Measurements from ENCODE around the gene DOCK9. TPM values are rescaled to one million over a fixed set of nuclear protein-coding genes. Genes with fewer than 3 reads are reported as not detected.

The DOCK9 gene
- total RNA-seq, 1 donor from 2014 or later: 170 TPM

GRCh38 chr13:98843482-98843877 lies 134.4 kb downstream of the DOCK9 start:
- intact Hi-C loops (cut with DNase I): no loop called here
- TF ChIP-seq CTCF (IDR thresholded peaks at IDR 0.05): no peak
- H3K4me3 ChIP-seq: no peak overlapping the region

GRCh38 chr13:98842858-98843481 lies 134.9 kb downstream of the DOCK9 start:
- Histone ChIP-seq H3K4me1 (no peaks in the 10 kb centered on the region), H3K4me3 (no peak overlapping the region), H3K36me3 (peaks cover 42% of the 10 kb centered on the region), H3K27ac (no peak overlapping the region), H3K27me3 (no peaks in the 10 kb centered on the region), H3K9me3 (no peaks in the 10 kb centered on the region)
- DNase-seq: peak; percentile 76
- peak; percentile 83 for TF ChIP-seq CTCF (IDR thresholded peaks at IDR 0.05)
- peak; percentile 92 for ATAC-seq
- intact Hi-C loops (cut with DNase I): no loop called here

More at GRCh38 chr13:98843482-98843877, 134.4 kb downstream of the DOCK9 start:
- Histone ChIP-seq H3K9me3 (no peaks in the 10 kb centered on the region), H3K4me1 (no peaks in the 10 kb centered on the region), H3K27ac (no peak overlapping the region), H3K36me3 (peaks cover 47% of the 10 kb centered on the region), H3K27me3 (no peaks in the 10 kb centered on the region)
- DNase-seq (no peak), ATAC-seq (no peak)

GRCh38 chr13:98842070-98842469 lies 135.8 kb downstream of the DOCK9 start:
- Histone ChIP-seq H3K9me3 (no peaks in the 10 kb centered on the region), H3K36me3 (peaks cover 40% of the 10 kb centered on the region), H3K27ac (no peak overlapping the region), H3K4me1 (no peaks in the 10 kb centered on the region), H3K27me3 (no peaks in the 10 kb centered on the region), H3K4me3 (no peak overlapping the region)
- DNase-seq (no peak), ATAC-seq (no peak)
- TF ChIP-seq CTCF (IDR thresholded peaks at IDR 0.05): no peak
- intact Hi-C loops (cut with DNase I): no loop called here

- Histone ChIP-seq H3K36me3 (peaks cover 29% of the 10 kb centered on the region), H3K27ac (no peak overlapping the region), H3K9me3 (no peaks in the 10 kb centered on the region), H3K4me3 (no peak overlapping the region), H3K27me3 (no peaks in the 10 kb centered on the region), H3K4me1 (no peaks in the 10 kb centered on the region)
- intact Hi-C loops (cut with DNase I): no loop called here
- TF ChIP-seq CTCF (IDR thresholded peaks at IDR 0.05): peak; percentile 85
- peak; percentile 91 for ATAC-seq
- peak; percentile 74 for DNase-seq
Observed at GRCh38 chr13:98839856-98840769, 137.8 kb downstream of the DOCK9 start.

- Histone ChIP-seq H3K9me3 (no peaks in the 10 kb centered on the region), H3K27me3 (no peaks in the 10 kb centered on the region), H3K4me1 (no peaks in the 10 kb centered on the region), H3K36me3 (peaks cover 24% of the 10 kb centered on the region), H3K27ac (no peak overlapping the region), H3K4me3 (no peak overlapping the region)
- intact Hi-C loops (cut with DNase I): no loop called here
- TF ChIP-seq CTCF (IDR thresholded peaks at IDR 0.05): no peak
- no peak for DNase-seq
- ATAC-seq: no peak
Observed at GRCh38 chr13:98838776-98839175, 139.1 kb downstream of the DOCK9 start.
